ENCODE results near the gene ADSS2. TPM values are rescaled to one million over a fixed set of nuclear protein-coding genes. Genes with fewer than 3 reads are reported as not detected.

Gene ADSS2
- total RNA-seq, 2 donors from 2014 or later: 9.9 to 23.1 TPM

DNA sequence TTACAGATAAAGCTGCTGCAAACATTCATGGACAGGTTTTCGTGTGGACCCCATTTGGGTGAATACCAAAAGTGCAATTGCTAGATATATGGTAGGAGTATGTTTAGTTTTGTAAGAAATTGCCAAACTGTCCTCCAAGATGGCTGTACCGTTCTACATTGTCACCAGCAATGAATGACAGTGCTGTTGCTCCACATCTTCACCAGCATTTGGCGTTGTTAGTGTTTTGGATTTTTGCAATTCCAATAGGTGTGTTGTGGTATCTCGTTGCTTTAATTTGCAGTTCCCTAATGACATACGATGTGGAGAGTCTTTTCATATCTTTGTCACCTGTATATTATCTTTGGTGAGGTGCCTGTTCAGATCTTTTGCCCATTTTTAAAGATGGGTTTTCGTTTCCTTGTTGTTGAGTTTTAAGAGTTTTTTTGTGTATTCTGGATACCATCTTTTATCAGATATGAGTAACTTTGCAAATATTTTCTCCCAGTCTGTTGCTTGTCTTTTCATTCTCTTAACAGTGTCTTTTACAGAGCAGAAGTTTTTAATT is 21.4 kb upstream of the ADSS2 start:
- Histone ChIP-seq H3K4me3 (no peak overlapping the region), H3K27ac (no peak overlapping the region), H3K9me3 (no peaks in the 10 kb centered on the region), H3K4me1 (no peaks in the 10 kb centered on the region), H3K36me3 (replicated peaks in 1 of 2; ENCODE audit: insufficient read depth in 1 of 2, low read depth in 2 of 2) (no peaks in the 10 kb centered on the region), H3K27me3 (no peaks in the 10 kb centered on the region)
- TF ChIP-seq POLR2A (IDR thresholded peaks at IDR 0.05): no peak
- TF ChIP-seq, protein P1, sequence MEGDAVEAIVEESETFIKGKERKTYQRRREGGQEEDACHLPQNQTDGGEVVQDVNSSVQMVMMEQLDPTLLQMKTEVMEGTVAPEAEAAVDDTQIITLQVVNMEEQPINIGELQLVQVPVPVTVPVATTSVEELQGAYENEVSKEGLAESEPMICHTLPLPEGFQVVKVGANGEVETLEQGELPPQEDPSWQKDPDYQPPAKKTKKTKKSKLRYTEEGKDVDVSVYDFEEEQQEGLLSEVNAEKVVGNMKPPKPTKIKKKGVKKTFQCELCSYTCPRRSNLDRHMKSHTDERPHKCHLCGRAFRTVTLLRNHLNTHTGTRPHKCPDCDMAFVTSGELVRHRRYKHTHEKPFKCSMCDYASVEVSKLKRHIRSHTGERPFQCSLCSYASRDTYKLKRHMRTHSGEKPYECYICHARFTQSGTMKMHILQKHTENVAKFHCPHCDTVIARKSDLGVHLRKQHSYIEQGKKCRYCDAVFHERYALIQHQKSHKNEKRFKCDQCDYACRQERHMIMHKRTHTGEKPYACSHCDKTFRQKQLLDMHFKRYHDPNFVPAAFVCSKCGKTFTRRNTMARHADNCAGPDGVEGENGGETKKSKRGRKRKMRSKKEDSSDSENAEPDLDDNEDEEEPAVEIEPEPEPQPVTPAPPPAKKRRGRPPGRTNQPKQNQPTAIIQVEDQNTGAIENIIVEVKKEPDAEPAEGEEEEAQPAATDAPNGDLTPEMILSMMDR (IDR thresholded peaks at IDR 0.05): no peak
- DNase-seq (no peak), ATAC-seq (no peak)
- WGBS, 2 donors: 83 to 87% methylated on average over 6 of the region's 6 CpGs
- intact Hi-C loops (cut with DNase I): no loop called here

DNA sequence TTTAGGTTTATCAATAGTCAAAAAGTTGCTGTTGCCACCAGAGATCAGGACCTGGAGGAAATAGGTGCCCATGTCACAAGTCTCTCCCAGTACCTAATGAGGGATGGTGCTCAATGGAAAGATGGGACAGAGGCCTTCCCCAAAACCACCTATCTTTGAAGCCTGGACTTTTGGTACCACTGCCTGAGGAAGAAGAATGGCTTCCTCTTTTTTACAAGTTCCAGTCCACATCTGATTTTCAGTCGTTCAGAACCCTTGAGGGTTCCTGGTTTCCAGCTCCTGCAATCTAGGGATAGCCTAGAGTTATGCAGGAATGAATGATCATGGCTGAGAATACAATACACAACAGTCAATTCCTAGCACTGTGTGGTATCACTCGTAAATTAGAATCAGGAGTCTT is 15.0 kb upstream of the ADSS2 start:
- Histone ChIP-seq H3K9me3 (no peaks in the 10 kb centered on the region), H3K27ac (no peak overlapping the region), H3K4me3 (no peak overlapping the region), H3K27me3 (no peaks in the 10 kb centered on the region), H3K4me1 (peaks cover 4% of the 10 kb centered on the region), H3K36me3 (replicated peaks in 1 of 2; ENCODE audit: insufficient read depth in 1 of 2, low read depth in 2 of 2) (no peaks in the 10 kb centered on the region)
- intact Hi-C loops (cut with DNase I): loop anchor here (10.0 kb wide), 1 partner anchor 338 kb away; no protein-coding TSS in a partner anchor
- ATAC-seq (no peak), DNase-seq (no peak)
- WGBS, 2 donors: 74 to 79% methylated on average over 2 of the region's 2 CpGs
- TF ChIP-seq, protein P1 (IDR thresholded peaks at IDR 0.05): no peak
- TF ChIP-seq POLR2A (IDR thresholded peaks at IDR 0.05): no peak

DNA sequence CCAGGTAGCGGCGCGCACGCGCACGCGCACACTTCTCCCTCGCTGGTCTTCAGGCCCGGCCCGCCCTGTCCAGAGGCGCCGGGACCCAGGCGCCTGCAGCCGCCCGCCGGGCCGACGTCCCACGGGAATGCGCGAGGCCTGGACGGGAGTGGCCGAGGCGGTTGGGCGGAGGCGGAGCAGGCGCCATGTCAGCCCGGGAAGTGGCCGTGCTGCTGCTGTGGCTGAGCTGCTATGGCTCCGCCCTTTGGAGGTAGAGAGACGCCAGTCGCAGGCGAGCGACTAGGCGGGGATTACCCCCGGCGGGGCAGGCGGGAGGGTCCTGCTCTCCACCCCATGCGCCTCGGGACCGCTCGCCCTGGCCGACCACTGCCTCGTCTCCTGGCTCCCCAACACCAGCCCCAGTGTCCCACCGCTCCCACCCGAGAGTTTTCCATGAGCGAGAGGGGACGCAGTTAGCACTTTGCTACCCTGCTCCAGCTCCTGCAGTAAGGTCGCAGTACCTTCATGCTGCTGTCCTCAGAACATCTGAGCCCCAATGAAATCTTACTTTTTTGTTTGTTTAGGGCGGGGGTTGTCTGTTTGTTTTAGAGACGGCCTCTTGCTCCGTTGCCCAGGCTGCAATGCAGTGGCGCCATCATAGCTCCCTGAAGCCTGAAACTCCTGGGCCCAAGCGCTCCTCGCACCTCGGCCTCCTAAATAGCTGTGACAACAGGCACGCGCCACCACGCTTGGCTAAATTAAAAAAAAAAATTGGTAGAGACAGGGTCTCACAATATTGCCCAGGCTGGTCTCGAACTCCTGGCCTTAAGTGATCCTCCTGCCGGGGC is 9.7 kb upstream of the ADSS2 start, which contains the start of gene CATSPERE:
Gene CATSPERE, plus strand, starts transcription at position 29 of the 827 bp plus-strand sequence. Its CDS starts 157 bp downstream, at position 186.
- H3K27ac ChIP-seq: peak within 1 kb of the TSS; percentile 85 to 95 (median 90)
- no peaks in the 10 kb centered on the region for H3K9me3 ChIP-seq
- peaks cover 11% of the 10 kb centered on the region for H3K4me1 ChIP-seq
- H3K27me3 ChIP-seq: no peaks in the 10 kb centered on the region
- intact Hi-C loops (cut with DNase I): loop anchor here (10.0 kb wide), 1 partner anchor 343 kb away; no protein-coding TSS in a partner anchor
- whole genome bisulfite sequencing, 2 donors: 13 to 14% methylated on average over 41 to 55 of the region's 61 CpGs
- H3K36me3 ChIP-seq (replicated peaks in 1 of 2; ENCODE audit: insufficient read depth in 1 of 2, low read depth in 2 of 2): no peaks in the 10 kb centered on the region
- peak; percentile 89 to 98 (median 95) for TF ChIP-seq POLR2A (IDR thresholded peaks at IDR 0.05)
- TF ChIP-seq, protein P1 (IDR thresholded peaks at IDR 0.05): peak in 2 of 7 experiments; percentile 0 to 26
- peak within 1 kb of the TSS; percentile 8 to 57 for H3K4me3 ChIP-seq
- DNase-seq (peak; percentile 91 to 95 (median 94)), ATAC-seq (peak; percentile 97)

DNA sequence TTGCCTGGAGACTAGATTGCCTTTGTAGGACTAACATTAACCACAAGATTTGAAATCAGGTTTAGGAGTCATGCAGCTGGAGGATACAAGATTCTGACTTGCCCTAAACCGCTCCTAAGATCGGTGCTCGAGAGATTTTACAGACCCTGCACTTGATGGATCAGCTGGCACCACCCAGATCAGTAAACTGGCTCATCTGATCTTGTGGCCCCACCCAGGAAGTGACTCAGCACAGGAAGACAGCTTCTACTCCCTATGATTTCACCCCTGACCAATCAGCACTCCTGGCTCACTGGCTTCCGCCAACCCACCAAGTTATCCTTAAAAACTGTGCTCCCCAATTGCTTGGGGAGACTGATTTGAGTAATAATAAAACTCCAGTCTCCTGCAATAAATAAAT is 8.5 kb upstream of the ADSS2 start:
- 91 to 100% methylated on average over 4 of the region's 4 CpGs for WGBS, 2 donors
- Histone ChIP-seq H3K27ac (peak overlapping the region in 2 of 4 donors; percentile 85 to 89), H3K4me1 (peaks cover 11% of the 10 kb centered on the region), H3K4me3 (no peak overlapping the region), H3K36me3 (replicated peaks in 1 of 2; ENCODE audit: insufficient read depth in 1 of 2, low read depth in 2 of 2) (no peaks in the 10 kb centered on the region), H3K27me3 (no peaks in the 10 kb centered on the region), H3K9me3 (no peaks in the 10 kb centered on the region)
- intact Hi-C loops (cut with DNase I): loop anchor here (10.0 kb wide), 1 partner anchor 345 kb away; no protein-coding TSS in a partner anchor
- DNase-seq (no peak), ATAC-seq (no peak)
- TF ChIP-seq, protein P1 (IDR thresholded peaks at IDR 0.05): no peak
- no peak for TF ChIP-seq POLR2A (IDR thresholded peaks at IDR 0.05)

All from body of pancreas (tissue), 4 donors.